ENCODE measurements around the gene HSDL1. TPM values are rescaled to one million over a fixed set of nuclear protein-coding genes. Genes with fewer than 3 reads are reported as not detected.

The HSDL1 gene
- total RNA-seq, 1 experiment from 2014 or later = 35.8 TPM

- TF ChIP-seq ZBTB33 (IDR thresholded peaks at IDR 0.05; ENCODE audit: extremely low read depth, insufficient replicate concordance, low read length) = no peak
- no peak for TF ChIP-seq RAD21 (IDR thresholded peaks at IDR 0.05; ENCODE audit: low read depth)
- no peak for TF ChIP-seq EZH2phosphoT487 (IDR thresholded peaks at IDR 0.05; ENCODE audit: borderline replicate concordance)
- TF ChIP-seq ATF3 (IDR thresholded peaks at IDR 0.05) = no peak
- TF ChIP-seq EGR1 (IDR thresholded peaks at IDR 0.05; ENCODE audit: low read depth) = no peak
- no peak for TF ChIP-seq POLR2AphosphoS5 (IDR thresholded peaks at IDR 0.05; ENCODE audit: low read depth, low read length)
- no peak for TF ChIP-seq ZFX (IDR thresholded peaks at IDR 0.05)
- no peak for TF ChIP-seq EZH2 (IDR thresholded peaks at IDR 0.05)
Observed at GRCh38 chr16:84090211-84090610, 54.8 kb downstream of the HSDL1 start (continued).

DNA sequence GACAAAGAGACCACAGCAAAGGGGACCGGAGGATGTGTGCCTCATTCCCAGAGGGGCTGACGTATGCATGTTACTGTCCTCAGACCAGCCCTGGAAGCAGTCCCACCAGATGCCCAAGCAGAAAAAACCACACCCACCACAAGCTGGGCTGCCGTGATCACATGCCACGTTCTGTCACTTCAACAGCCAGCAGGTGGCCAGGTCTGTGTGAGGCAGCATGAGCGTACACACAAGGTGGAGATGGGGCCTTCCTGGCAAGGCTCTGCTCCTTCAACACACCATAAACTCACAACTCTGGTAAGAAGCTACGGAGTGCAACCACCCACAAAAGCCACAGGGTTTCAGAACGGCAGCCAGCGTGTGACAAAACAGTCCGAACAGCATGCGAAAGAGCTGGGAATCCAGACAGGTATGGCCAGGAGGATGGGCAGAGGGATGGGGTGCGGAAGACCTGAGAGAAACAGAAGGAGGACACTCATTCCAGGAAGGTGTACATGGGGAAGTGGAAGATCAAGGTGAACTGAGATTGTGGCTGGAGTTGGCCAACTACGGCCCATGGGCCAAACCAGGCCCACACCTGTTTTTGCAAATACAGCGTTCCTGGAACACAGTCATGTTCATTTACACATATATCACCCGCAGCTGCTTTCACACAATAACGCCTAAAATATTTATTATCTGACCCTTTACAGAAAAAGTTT, 56.1 kb downstream of the HSDL1 start:
- ChIA-PET CTCF (interaction anchor here (0.9 to 2.0 kb wide), 2 partner anchors 98 to 220 kb away, joined by 3 to 10 read pairs; partner anchors contain the start of gene TAF1C), RAD21 (ENCODE audit: low non-redundant PET in 1 of 2, low total read pairs in 2 of 2, uncharacterized antibody in 2 of 2, unreplicated experiment in 2 of 2) (no interaction called here)

More for the DNA sequence above, 56.1 kb downstream of the HSDL1 start:
- Histone ChIP-seq H4K20me1 (ENCODE audit: insufficient read depth) (no peaks in the 10 kb centered on the region), H3K27ac (ENCODE audit: low read depth, low read length) (no peak overlapping the region), H3K4me1 (ENCODE audit: control insufficient read depth in 1 of 2, insufficient read depth in 2 of 2, low read length in 2 of 2) (no peaks in the 10 kb centered on the region), H3K79me2 (ENCODE audit: insufficient read depth, low read length) (no peaks in the 10 kb centered on the region), H3K9ac (ENCODE audit: low read length) (no peak overlapping the region), H3K4me2 (ENCODE audit: low read length) (no peak overlapping the region), H3K9me3 (ENCODE audit: control insufficient read depth in 1 of 2, insufficient read depth in 1 of 2, low read depth in 1 of 2, low read length in 2 of 2) (no peaks in the 10 kb centered on the region), H3K4me3 (replicated peaks in 1 of 2; ENCODE audit: low read depth in 1 of 2, low read length in 2 of 2) (no peak overlapping the region), H3K9me2 (ENCODE audit: insufficient read depth) (no peaks in the 10 kb centered on the region), H2AFZ (ENCODE audit: low read depth, low read length, poor library complexity, severe bottlenecking) (no peak overlapping the region), H3K36me3 (ENCODE audit: control insufficient read depth in 1 of 2, insufficient read depth in 2 of 2, low read length in 2 of 2) (peaks cover 41 to 68% of the 10 kb centered on the region in 2 experiments; a peak in 3 of 4 replicates), H3K27me3 (ENCODE audit: insufficient read depth, low read length) (no peaks in the 10 kb centered on the region)
- TF ChIP-seq CTCF (IDR thresholded peaks at IDR 0.05 in 2 of 3, conservative IDR thresholded peaks at IDR 0.05 in 1 of 3; ENCODE audit: borderline replicate concordance in 1 of 3, insufficient read depth in 1 of 3, low read depth in 2 of 3, low read length in 2 of 3) = peak; percentile 17 to 35 (median 30); a peak in 5 of 6 replicates
- TF ChIP-seq ELF1 (IDR thresholded peaks at IDR 0.05; ENCODE audit: borderline replicate concordance, low read depth) = no peak
- DNase-seq (ENCODE audit: low read depth, low spot score) = no peak
- BruUV-seq (replicated peaks) = no TSS peak
- intact Hi-C loops (cut with micrococcal nuclease) = no loop called here
- peak; percentile 48; the same call in 1 of the 2 replicates for ATAC-seq
- POLR2A ChIA-PET = no interaction called here

Data from HCT116 (cell line).